Measurements from ENCODE around the gene WAPL. TPM values are rescaled to one million over a fixed set of nuclear protein-coding genes. Genes with fewer than 3 reads are reported as not detected.

The WAPL gene, protein sequence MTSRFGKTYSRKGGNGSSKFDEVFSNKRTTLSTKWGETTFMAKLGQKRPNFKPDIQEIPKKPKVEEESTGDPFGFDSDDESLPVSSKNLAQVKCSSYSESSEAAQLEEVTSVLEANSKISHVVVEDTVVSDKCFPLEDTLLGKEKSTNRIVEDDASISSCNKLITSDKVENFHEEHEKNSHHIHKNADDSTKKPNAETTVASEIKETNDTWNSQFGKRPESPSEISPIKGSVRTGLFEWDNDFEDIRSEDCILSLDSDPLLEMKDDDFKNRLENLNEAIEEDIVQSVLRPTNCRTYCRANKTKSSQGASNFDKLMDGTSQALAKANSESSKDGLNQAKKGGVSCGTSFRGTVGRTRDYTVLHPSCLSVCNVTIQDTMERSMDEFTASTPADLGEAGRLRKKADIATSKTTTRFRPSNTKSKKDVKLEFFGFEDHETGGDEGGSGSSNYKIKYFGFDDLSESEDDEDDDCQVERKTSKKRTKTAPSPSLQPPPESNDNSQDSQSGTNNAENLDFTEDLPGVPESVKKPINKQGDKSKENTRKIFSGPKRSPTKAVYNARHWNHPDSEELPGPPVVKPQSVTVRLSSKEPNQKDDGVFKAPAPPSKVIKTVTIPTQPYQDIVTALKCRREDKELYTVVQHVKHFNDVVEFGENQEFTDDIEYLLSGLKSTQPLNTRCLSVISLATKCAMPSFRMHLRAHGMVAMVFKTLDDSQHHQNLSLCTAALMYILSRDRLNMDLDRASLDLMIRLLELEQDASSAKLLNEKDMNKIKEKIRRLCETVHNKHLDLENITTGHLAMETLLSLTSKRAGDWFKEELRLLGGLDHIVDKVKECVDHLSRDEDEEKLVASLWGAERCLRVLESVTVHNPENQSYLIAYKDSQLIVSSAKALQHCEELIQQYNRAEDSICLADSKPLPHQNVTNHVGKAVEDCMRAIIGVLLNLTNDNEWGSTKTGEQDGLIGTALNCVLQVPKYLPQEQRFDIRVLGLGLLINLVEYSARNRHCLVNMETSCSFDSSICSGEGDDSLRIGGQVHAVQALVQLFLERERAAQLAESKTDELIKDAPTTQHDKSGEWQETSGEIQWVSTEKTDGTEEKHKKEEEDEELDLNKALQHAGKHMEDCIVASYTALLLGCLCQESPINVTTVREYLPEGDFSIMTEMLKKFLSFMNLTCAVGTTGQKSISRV (N-terminal part only)
- total RNA-seq (2011; cell fraction: chromatin; rRNA removed; ENCODE audit: low replicate concordance), result 19.5 and 62.0 TPM in 2 replicates
- total RNA-seq (2011; cell fraction: nucleolus; rRNA removed), result 9.7 and 10.5 TPM in 2 replicates
- total RNA-seq (2011; cell fraction: nucleoplasm; rRNA removed), result 19.5 and 21.7 TPM in 2 replicates
- 25.8 and 27.7 TPM in 2 replicates for total RNA-seq (2014; rRNA removed)
- 36.4 and 41.5 TPM in 2 replicates for total RNA-seq (2014; rRNA removed; fragmentation: Illumina TruSeq; extraction: Trizol)
- 34.0 and 34.4 TPM in 2 replicates for total RNA-seq (2015; rRNA removed; fragmentation: Illumina TruSeq; extraction: Trizol)
- 24.5 and 27.0 TPM in 2 replicates for total RNA-seq (2021)
- polyA plus RNA-seq (2011; rRNA removed), result 13.5 and 18.4 TPM in 2 replicates
- 5.2 and 7.4 TPM in 2 replicates for polyA plus RNA-seq (2011; cell fraction: cytosol; rRNA removed)
- 7.3 and 10.8 TPM in 2 replicates for polyA plus RNA-seq (2011; cell fraction: nucleus; rRNA removed)
- polyA plus RNA-seq (2012), result 15.9 and 20.7 TPM in 2 replicates
- polyA plus RNA-seq (2014; fragmentation: Illumina TruSeq; extraction: Trizol), result 21.0 and 25.3 TPM in 2 replicates
- polyA plus RNA-seq (2014; fragmentation: Nextera tagmentation; extraction: Ambion mirVana), result 10 to 100 TPM; 14.3 to 21.9 TPM
- polyA plus RNA-seq (2014; rRNA removed), result 15.1 and 17.9 TPM in 2 replicates
- polyA minus RNA-seq (2011; rRNA and poly(A)+ RNA removed), result 41.8 and 42.9 TPM in 2 replicates
- 28.6 and 31.1 TPM in 2 replicates for polyA minus RNA-seq (2011; cell fraction: cytosol; rRNA and poly(A)+ RNA removed)
- 11.0 and 18.2 TPM in 2 replicates for polyA minus RNA-seq (2011; cell fraction: nucleus; rRNA and poly(A)+ RNA removed)
- Bru-seq, nascent RNA, result percentile 84 among the genes with signal in this experiment
- percentile 90 among the genes with signal in this experiment for BruChase-seq, experiment 1, labeled RNA remaining after a 2-hour chase
- percentile 90 among the genes with signal in this experiment for BruChase-seq, experiment 2, labeled RNA remaining after a 6-hour chase
- long read RNA-seq, experiment 1, full-length matches to known transcripts, result 70 of 231 reads
- long read RNA-seq, experiment 1, partial matches to known transcripts, result 98 of 231 reads
- long read RNA-seq, experiment 1, other reads (novel, unspliced or antisense), result 63 of 231 reads
- long read RNA-seq, experiment 2, full-length matches to known transcripts, result 4 of 33 reads
- long read RNA-seq, experiment 2, partial matches to known transcripts, result 12 of 33 reads
- long read RNA-seq, experiment 2, other reads (novel, unspliced or antisense), result 17 of 33 reads
- long read RNA-seq, experiment 3, partial matches to known transcripts, result 51 of 57 reads
- long read RNA-seq, experiment 3, other reads (novel, unspliced or antisense), result 6 of 57 reads

- in situ Hi-C loops (cut with MboI) (loop anchor here (5.0 kb wide), 1 partner anchor 65 kb away; no protein-coding TSS in a partner anchor), intact Hi-C loops (cut with micrococcal nuclease) (no loop called here)
- Histone ChIP-seq H3K79me2 (ENCODE audit: control insufficient read depth, insufficient read depth, low read length) (peaks cover 71% of the 10 kb centered on the region), H3K9me1 (ENCODE audit: control insufficient read depth, insufficient read depth, low read length) (no peaks in the 10 kb centered on the region), H3K4me2 (ENCODE audit: insufficient read depth, low read length) (peak within 1 kb of the TSS; percentile 82), H2AFZ (ENCODE audit: low read depth, low read length) (peak within 1 kb of the TSS; percentile 74), H4K20me1 (replicated peaks; ENCODE audit: control insufficient read depth, insufficient read depth, low read length) (peaks cover 9% of the 10 kb centered on the region), H3K9me3 (replicated peaks; ENCODE audit: control insufficient read depth, insufficient read depth, low read depth, low read length) (no peaks in the 10 kb centered on the region), H3K9ac (ENCODE audit: insufficient read depth in 1 of 2, low read depth in 2 of 2, low read length in 2 of 2) (peak within 1 kb of the TSS; percentile 87 to 97), H3K27ac (ENCODE audit: extremely low read depth, low read depth, low read length) (peak within 1 kb of the TSS; percentile 88), H3K27me3 (ENCODE audit: control insufficient read depth in 2 of 2, insufficient read depth in 2 of 2, low read length in 2 of 2) (no peaks in the 10 kb centered on the region), H3K36me3 (ENCODE audit: control insufficient read depth, insufficient read depth, low read length) (peaks cover 22% of the 10 kb centered on the region), H3K4me1 (replicated peaks in 1 of 2; ENCODE audit: control insufficient read depth in 2 of 2, insufficient read depth in 2 of 2, low read length in 2 of 2) (peaks cover 8 to 10% of the 10 kb centered on the region in 2 experiments; a peak in 2 of 5 replicates), H3K4me3 (peak within 1 kb of the TSS; percentile 92)
- CTCF ChIA-PET (ENCODE audit: low intra/inter-chr PET ratio), result interaction anchor here (2.1 kb wide), 1 partner anchor 63 kb away, joined by 7 read pairs; no protein-coding TSS in a partner anchor
- DNase-seq (ENCODE audit: extremely low read depth in 1 of 4, low spot score in 3 of 4), result peak; percentile 92 to 96 (median 94)
- POLR2A ChIA-PET, result interaction anchor here (0.6 to 1.5 kb wide), 3 partner anchors 13 to 981 kb away, joined by 3 to 6 read pairs (median 4); no protein-coding TSS in a partner anchor
- WGBS (ENCODE audit: insufficient coverage, low coverage, missing lambda C conversion rate), result under 1% methylated on average over 39 of the region's 87 CpGs
- ATAC-seq, result peak; percentile 96
- BruUV-seq (replicated peaks), result no TSS peak
- peak; percentile 71 for FAIRE-seq
- TF ChIP-seq TAL1 (IDR thresholded peaks at IDR 0.05) (no peak), POLR2H (tag; IDR thresholded peaks at IDR 0.05; ENCODE audit: low read depth) (0 out of 2 replicates have a peak, but pooled peaks have one; percentile 1), ARNT (IDR thresholded peaks at IDR 0.05) (no peak), ETV6 (IDR thresholded peaks at IDR 0.05; ENCODE audit: borderline replicate concordance in 1 of 2, low read depth in 2 of 2, low read length in 1 of 2) (no peak), ETV6 (CRISPR knock-in tag; IDR thresholded peaks at IDR 0.05; ENCODE audit: borderline replicate concordance) (no peak), HDAC3 (IDR thresholded peaks at IDR 0.05; ENCODE audit: borderline replicate concordance, partially characterized antibody) (no peak), HNRNPK (IDR thresholded peaks at IDR 0.05; ENCODE audit: low read depth, low read length, poor library complexity, severe bottlenecking) (no peak), RB1 (IDR thresholded peaks at IDR 0.05; ENCODE audit: low read depth) (peak; percentile 66; the same call in 1 of the 2 replicates), ELF2 (CRISPR knock-in tag; IDR thresholded peaks at IDR 0.05) (no peak), PTBP1 (IDR thresholded peaks at IDR 0.05; ENCODE audit: low read depth, low read length) (no peak), L3MBTL2 (IDR thresholded peaks at IDR 0.05) (peak; percentile 94), SAP30 (IDR thresholded peaks at IDR 0.05; ENCODE audit: borderline replicate concordance, insufficient read depth, low read depth, low read length, poor library complexity, severe bottlenecking) (no peak)
Observed at GRCh38 chr10:86521678-86522509, at the start of gene WAPL. WAPL (minus strand) TSS chr10:86521792; CDS start chr10:86518069, 3,723 bp downstream.

Data from K562 (cell line).